Measurements from ENCODE around the gene ESPNL. TPM values are rescaled to one million over a fixed set of nuclear protein-coding genes. Genes with fewer than 3 reads are reported as not detected.

Gene ESPNL
- total and polyA plus RNA-seq, 9 of the 15 experiments (the other 6 are each of a cell fraction or from before 2014, with no cell fraction given), result 0.03 to 0.09 (median 0.05) TPM; not detected in 3

- FAIRE-seq, result no peak
- ChIA-PET CTCF (ENCODE audit: low intra/inter-chr PET ratio) (no interaction called here), POLR2A (interaction anchor here (0.6 to 1.2 kb wide), 3 partner anchors 7 to 19 kb away, joined by 3 to 5 read pairs (median 3); partner anchors contain the start of gene ERFE)
- Histone ChIP-seq H4K20me1 (replicated peaks; ENCODE audit: control insufficient read depth, insufficient read depth, low read length) (no peaks in the 10 kb centered on the region), H2AFZ (ENCODE audit: low read depth, low read length) (no peak overlapping the region), H3K9me3 (replicated peaks; ENCODE audit: control insufficient read depth, insufficient read depth, low read depth, low read length) (no peaks in the 10 kb centered on the region), H3K4me2 (ENCODE audit: insufficient read depth, low read length) (no peak overlapping the region), H3K36me3 (ENCODE audit: control insufficient read depth, insufficient read depth, low read length) (peaks cover 24% of the 10 kb centered on the region), H3K27ac (ENCODE audit: extremely low read depth, low read depth, low read length) (no peak overlapping the region; the same call in 2 of the 3 replicates), H3K4me3 (no peak overlapping the region), H3K9ac (ENCODE audit: insufficient read depth in 1 of 2, low read depth in 2 of 2, low read length in 2 of 2) (peak overlapping the region in 1 of 2 experiments; percentile 74; a peak in 2 of 4 replicates), H3K9me1 (ENCODE audit: control insufficient read depth, insufficient read depth, low read length) (peaks cover 4% of the 10 kb centered on the region), H3K79me2 (ENCODE audit: control insufficient read depth, insufficient read depth, low read length) (no peaks in the 10 kb centered on the region), H3K27me3 (ENCODE audit: control insufficient read depth in 2 of 2, insufficient read depth in 2 of 2, low read length in 2 of 2) (no peaks in the 10 kb centered on the region), H3K4me1 (replicated peaks in 1 of 2; ENCODE audit: control insufficient read depth in 2 of 2, insufficient read depth in 2 of 2, low read length in 2 of 2) (peaks cover 33 to 42% of the 10 kb centered on the region in 2 experiments)
- no peak for DNase-seq (ENCODE audit: extremely low read depth in 1 of 4, low spot score in 3 of 4)
- BruUV-seq (replicated peaks), result no TSS peak
- TF ChIP-seq ZBTB33 (CRISPR knock-in tag; IDR thresholded peaks at IDR 0.05) (peak; percentile 77), FOSL1 (tag; conservative IDR thresholded peaks at IDR 0.05) (no peak), POLR2G (IDR thresholded peaks at IDR 0.05; ENCODE audit: low read depth, low read length) (0 out of 2 replicates have a peak, but pooled peaks have one; percentile 1)
- no peak for ATAC-seq
- WGBS (ENCODE audit: insufficient coverage, low coverage, missing lambda C conversion rate), result 71% methylated on average over 18 of the region's 24 CpGs
- in situ Hi-C loops (cut with MboI), result no loop called here
- intact Hi-C loops (cut with micrococcal nuclease), result loop anchor here (5.0 kb wide), 1 partner anchor 71 kb away; no protein-coding TSS in a partner anchor
Observed at GRCh38 chr2:238166391-238167343, 66.5 kb downstream of the ESPNL start.
